NCI-H128 (cell line): ENCODE measurements around the gene KCNAB2.

ENCODE experiments used
- DNase-seq: peaks from one replicate; lab custom pipeline; 2025; ENCODE audit not compliant: unreplicated experiment; lab: John Stamatoyannopoulos, UW

KCNAB2 gene

GRCh38 chr1:6106977-6107376 is 61.3 kb downstream of the KCNAB2 start:
- DNase-seq = no peak

GRCh38 chr1:6107409-6108356 is 62.0 kb downstream of the KCNAB2 start:
- DNase-seq = no peak

GRCh38 chr1:6108476-6108875 is 62.8 kb downstream of the KCNAB2 start:
- no peak for DNase-seq

GRCh38 chr1:6108937-6109614 is 63.4 kb downstream of the KCNAB2 start:
- DNase-seq = peak; percentile 42

- no peak for DNase-seq
These were observed 64.0 kb downstream of the KCNAB2 start for GRCh38 chr1:6109688-6110087.

GRCh38 chr1:6110326-6110725 is 64.6 kb downstream of the KCNAB2 start:
- no peak for DNase-seq

GRCh38 chr1:6111571-6111970 is 65.9 kb downstream of the KCNAB2 start:
- peak; percentile 61 for DNase-seq

GRCh38 chr1:6111991-6112689 is 66.5 kb downstream of the KCNAB2 start:
- no peak for DNase-seq

GRCh38 chr1:6112690-6113005 is 67.0 kb downstream of the KCNAB2 start:
- no peak for DNase-seq

- DNase-seq = no peak
These were observed 67.4 kb downstream of the KCNAB2 start for GRCh38 chr1:6113116-6113515.

GRCh38 chr1:6113745-6114144 is 68.1 kb downstream of the KCNAB2 start:
- DNase-seq = no peak

GRCh38 chr1:6116137-6116536 is 70.4 kb downstream of the KCNAB2 start:
- no peak for DNase-seq

GRCh38 chr1:6117064-6117463 is 71.4 kb downstream of the KCNAB2 start:
- DNase-seq = no peak

GRCh38 chr1:6117624-6118023 is 71.9 kb downstream of the KCNAB2 start:
- DNase-seq = no peak

GRCh38 chr1:6118415-6118814 is 72.7 kb downstream of the KCNAB2 start:
- no peak for DNase-seq

- DNase-seq = no peak
These were observed 75.3 kb downstream of the KCNAB2 start for GRCh38 chr1:6121021-6121421.

- DNase-seq = no peak
These were observed 76.1 kb downstream of the KCNAB2 start for GRCh38 chr1:6121651-6122370.

GRCh38 chr1:6123083-6123482 is 77.4 kb downstream of the KCNAB2 start:
- DNase-seq = no peak

- no peak for DNase-seq
These were observed 78.1 kb downstream of the KCNAB2 start for GRCh38 chr1:6123816-6124215.

GRCh38 chr1:6124341-6124740 is 78.7 kb downstream of the KCNAB2 start:
- DNase-seq = no peak

GRCh38 chr1:6124746-6125365 is 79.2 kb downstream of the KCNAB2 start:
- no peak for DNase-seq
